ENCODE measurements around the gene DPCD.
A peak's percentile ranks its signal among the peaks of the same experiment; 100 is the strongest.

The DPCD gene

GRCh38 chr10:101567165-101568006, 20.7 kb upstream of the DPCD start:
- no peak for DNase-seq (ENCODE audit: low spot score)

- no peak for DNase-seq (ENCODE audit: low spot score)
Measured at GRCh38 chr10:101568054-101568745, 19.9 kb upstream of the DPCD start.

GRCh38 chr10:101569323-101569621, 18.8 kb upstream of the DPCD start:
- no peak for DNase-seq (ENCODE audit: low spot score)

- peak; percentile 89 for DNase-seq (ENCODE audit: low spot score)
Measured at GRCh38 chr10:101569622-101570427, 18.3 kb upstream of the DPCD start.

- peak; percentile 34 for DNase-seq (ENCODE audit: low spot score)
Measured at GRCh38 chr10:101570428-101571270, 17.5 kb upstream of the DPCD start.

- DNase-seq (ENCODE audit: low spot score): no peak
Measured at GRCh38 chr10:101571271-101571925, 16.7 kb upstream of the DPCD start.

GRCh38 chr10:101572126-101572525, 16.0 kb upstream of the DPCD start:
- peak; percentile 75 for DNase-seq (ENCODE audit: low spot score)

- peak; percentile 17 for DNase-seq (ENCODE audit: low spot score)
Measured at GRCh38 chr10:101572785-101573184, 15.3 kb upstream of the DPCD start.

- DNase-seq (ENCODE audit: low spot score): no peak
Measured at GRCh38 chr10:101573885-101574753, 14.0 kb upstream of the DPCD start.

- peak; percentile 56 for DNase-seq (ENCODE audit: low spot score)
Measured at GRCh38 chr10:101575091-101575490, 13.0 kb upstream of the DPCD start.

GRCh38 chr10:101575580-101576210, 12.4 kb upstream of the DPCD start:
- DNase-seq (ENCODE audit: low spot score): peak; percentile 95

- DNase-seq (ENCODE audit: low spot score): peak; percentile 90
Measured at GRCh38 chr10:101576211-101576863, 11.8 kb upstream of the DPCD start.

- DNase-seq (ENCODE audit: low spot score): peak; percentile 21
Measured at GRCh38 chr10:101577121-101577871, 10.8 kb upstream of the DPCD start.

GRCh38 chr10:101578192-101578591, 9.9 kb upstream of the DPCD start:
- DNase-seq (ENCODE audit: low spot score): no peak

- DNase-seq (ENCODE audit: low spot score): no peak
Measured at GRCh38 chr10:101578803-101579515, 9.2 kb upstream of the DPCD start.

- no peak for DNase-seq (ENCODE audit: low spot score)
Measured at GRCh38 chr10:101579516-101579870, 8.6 kb upstream of the DPCD start.

GRCh38 chr10:101580486-101581399, 7.4 kb upstream of the DPCD start:
- no peak for DNase-seq (ENCODE audit: low spot score)

Data from hematopoietic multipotent progenitor cell treated with erythropoietin and hydrocortisone succinate and interleukin-3 and kit ligand, for 15 days (in vitro differentiated cells).